Skeletal muscle cell (primary cell): Measurements from ENCODE around the gene SLC12A7.

Source experiments
- DNase-seq: peaks from one replicate; pipeline ENCODE4 v3.0.0-alpha.2; 2010; ENCODE audit warnings: low read depth
- H3K4me3 ChIP-seq: 2 replicates; pipeline ENCODE4 v1.5.1; 2011; ENCODE audit warnings: low read depth, mild to moderate bottlenecking, control low read depth, low read length, moderate library complexity

The SLC12A7 gene

GRCh38 chr5:1044117-1044516 lies 67.7 kb downstream of the SLC12A7 start:
- DNase-seq, result no peak
- H3K4me3 ChIP-seq, result no peak overlapping the region

- no peak for DNase-seq
- no peak overlapping the region for H3K4me3 ChIP-seq
Observed at GRCh38 chr5:1043327-1043726, 68.5 kb downstream of the SLC12A7 start.

- DNase-seq, result no peak
- H3K4me3 ChIP-seq, result no peak overlapping the region
Observed at GRCh38 chr5:1042626-1043025, 69.2 kb downstream of the SLC12A7 start.

- no peak overlapping the region for H3K4me3 ChIP-seq
- no peak for DNase-seq
Observed at GRCh38 chr5:1041225-1042143, 70.4 kb downstream of the SLC12A7 start.

GRCh38 chr5:1040571-1040970 lies 71.3 kb downstream of the SLC12A7 start:
- DNase-seq, result no peak
- H3K4me3 ChIP-seq, result no peak overlapping the region

GRCh38 chr5:1039706-1040260 lies 72.1 kb downstream of the SLC12A7 start:
- no peak for DNase-seq
- no peak overlapping the region for H3K4me3 ChIP-seq

- H3K4me3 ChIP-seq, result no peak overlapping the region
- no peak for DNase-seq
Observed at GRCh38 chr5:1039210-1039548, 72.7 kb downstream of the SLC12A7 start.

GRCh38 chr5:1038417-1039209 lies 73.2 kb downstream of the SLC12A7 start:
- no peak for DNase-seq
- H3K4me3 ChIP-seq, result no peak overlapping the region

GRCh38 chr5:1037671-1038416 lies 74.0 kb downstream of the SLC12A7 start:
- H3K4me3 ChIP-seq, result no peak overlapping the region
- DNase-seq, result no peak

- H3K4me3 ChIP-seq, result no peak overlapping the region
- no peak for DNase-seq
Observed at GRCh38 chr5:1037123-1037670, 74.7 kb downstream of the SLC12A7 start.

- no peak for DNase-seq
- no peak overlapping the region for H3K4me3 ChIP-seq
Observed at GRCh38 chr5:1036504-1037122, 75.2 kb downstream of the SLC12A7 start.

- no peak overlapping the region for H3K4me3 ChIP-seq
- no peak for DNase-seq
Observed at GRCh38 chr5:1035421-1036405, 76.2 kb downstream of the SLC12A7 start.

GRCh38 chr5:1034986-1035385 lies 76.9 kb downstream of the SLC12A7 start:
- H3K4me3 ChIP-seq, result no peak overlapping the region
- no peak for DNase-seq

GRCh38 chr5:1034421-1034905 lies 77.4 kb downstream of the SLC12A7 start:
- no peak overlapping the region for H3K4me3 ChIP-seq
- no peak for DNase-seq

- no peak for DNase-seq
Observed at GRCh38 chr5:1033606-1034420, 78.0 kb downstream of the SLC12A7 start.

GRCh38 chr5:1033178-1033577 lies 78.7 kb downstream of the SLC12A7 start:
- H3K4me3 ChIP-seq, result no peak overlapping the region
- DNase-seq, result no peak

More at GRCh38 chr5:1033606-1034420, 78.0 kb downstream of the SLC12A7 start:
- H3K4me3 ChIP-seq, result no peak overlapping the region

- H3K4me3 ChIP-seq, result no peak overlapping the region
- no peak for DNase-seq
Observed at GRCh38 chr5:1032551-1033027, 79.3 kb downstream of the SLC12A7 start.
